ENCODE measurements around the gene POM121C.
"Not testable (repeated sequence)": the region's sequence is repeated elsewhere in the genome, so short reads cannot be mapped to it uniquely, and the experiment has no call there.

Gene POM121C

GRCh38 chr7:75485979-75486643 lies at the start of gene POM121C:
TSS of gene POM121C (minus strand) at chr7:75486299. CDS start at chr7:75441496, 44,803 bp downstream.
- peak; percentile 58 to 75 (median 72) for DNase-seq

- DNase-seq: peak; percentile 67 to 91 (median 90)
These were observed 48.7 kb upstream of the POM121C start for GRCh38 chr7:75534727-75535307.

- DNase-seq: no peak
These were observed 47.8 kb upstream of the POM121C start for GRCh38 chr7:75533926-75534325.

- DNase-seq: no peak
These were observed 46.5 kb upstream of the POM121C start for GRCh38 chr7:75532639-75533038.

GRCh38 chr7:75531359-75531821 lies 45.3 kb upstream of the POM121C start:
- DNase-seq: no peak

GRCh38 chr7:75527224-75527722 lies 41.2 kb upstream of the POM121C start:
- peak; percentile 15 to 35 (median 18) for DNase-seq

- not testable (repeated sequence) for DNase-seq
These were observed 35.6 kb upstream of the POM121C start for GRCh38 chr7:75521727-75522126.

GRCh38 chr7:75518842-75519241 lies 32.7 kb upstream of the POM121C start:
- DNase-seq: not testable (repeated sequence)

- DNase-seq: not testable (repeated sequence)
These were observed 22.9 kb upstream of the POM121C start for GRCh38 chr7:75509033-75509432.

GRCh38 chr7:75492020-75492419 lies 5.9 kb upstream of the POM121C start, which contains the start of gene SPDYE5:
TSS of gene SPDYE5 (plus strand) at chr7:75492320. CDS start at chr7:75494048, 1,728 bp downstream.
- DNase-seq: not testable (repeated sequence)

GRCh38 chr7:75485355-75485978 lies 632 bp downstream of the POM121C start:
- not testable (repeated sequence) for DNase-seq

- not testable (repeated sequence) for DNase-seq
These were observed 5.8 kb downstream of the POM121C start for GRCh38 chr7:75480313-75480712.

- DNase-seq: not testable (repeated sequence)
These were observed 8.6 kb downstream of the POM121C start for GRCh38 chr7:75477457-75477856.

GRCh38 chr7:75470166-75470565 lies 15.9 kb downstream of the POM121C start:
- DNase-seq: not testable (repeated sequence)

- not testable (repeated sequence) for DNase-seq
These were observed 25.6 kb downstream of the POM121C start for GRCh38 chr7:75460541-75460940.

GRCh38 chr7:75458034-75458433 lies 28.1 kb downstream of the POM121C start:
- not testable (repeated sequence) for DNase-seq

GRCh38 chr7:75456403-75456802 lies 29.7 kb downstream of the POM121C start:
- peak; percentile 7 to 27 (median 19) for DNase-seq

GRCh38 chr7:75452494-75452955 lies 33.6 kb downstream of the POM121C start:
- not testable (repeated sequence) for DNase-seq

GRCh38 chr7:75449946-75450345 lies 36.2 kb downstream of the POM121C start:
- not testable (repeated sequence) for DNase-seq

GRCh38 chr7:75442465-75443111 lies 43.5 kb downstream of the POM121C start:
- DNase-seq: peak in 1 of 3 donors; percentile 1

- DNase-seq: peak in 1 of 3 donors; percentile 4
These were observed 44.0 kb downstream of the POM121C start for GRCh38 chr7:75442101-75442464.

GRCh38 chr7:75439000-75439399 lies 47.1 kb downstream of the POM121C start:
- peak in 2 of 3 donors; percentile 5 to 8 for DNase-seq

GRCh38 chr7:75423481-75423880 lies 62.6 kb downstream of the POM121C start:
- DNase-seq: not testable (repeated sequence)
